ENCODE data around the gene LGI1.

DNA sequence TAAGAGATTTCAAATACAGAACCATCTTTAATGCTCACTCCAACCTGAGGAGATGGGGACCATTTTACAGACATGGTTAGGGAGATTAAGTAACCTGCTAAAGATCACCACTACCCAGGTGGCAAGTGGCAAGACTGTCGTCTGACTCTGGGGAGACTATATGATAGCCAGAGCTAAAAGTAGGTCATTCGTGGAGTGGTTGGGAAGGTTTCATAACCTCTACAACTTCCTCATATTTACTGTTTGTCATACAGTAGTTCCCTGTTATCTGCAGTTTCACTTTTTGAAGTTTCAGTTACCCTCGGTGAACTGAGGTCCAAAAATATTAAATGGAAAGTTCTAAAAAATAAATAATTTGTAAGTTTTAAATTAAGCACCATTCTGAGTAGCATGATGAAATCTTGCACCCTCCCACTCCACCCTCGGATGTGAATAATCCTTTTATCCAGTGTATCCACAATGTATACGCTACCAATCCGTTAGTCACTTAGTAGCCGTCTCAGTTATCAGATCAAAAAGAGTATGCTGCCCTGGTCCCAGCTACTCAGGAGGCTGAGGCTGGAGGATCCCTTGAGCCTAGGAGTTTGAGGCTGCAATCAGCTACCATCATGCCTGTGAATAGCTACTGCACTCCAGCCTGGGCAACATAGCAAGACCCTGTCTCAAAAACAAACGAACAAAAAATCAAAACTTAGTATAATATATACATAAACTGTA, 14.9 kb upstream of the LGI1 start:
- TF ChIP-seq, protein P1, sequence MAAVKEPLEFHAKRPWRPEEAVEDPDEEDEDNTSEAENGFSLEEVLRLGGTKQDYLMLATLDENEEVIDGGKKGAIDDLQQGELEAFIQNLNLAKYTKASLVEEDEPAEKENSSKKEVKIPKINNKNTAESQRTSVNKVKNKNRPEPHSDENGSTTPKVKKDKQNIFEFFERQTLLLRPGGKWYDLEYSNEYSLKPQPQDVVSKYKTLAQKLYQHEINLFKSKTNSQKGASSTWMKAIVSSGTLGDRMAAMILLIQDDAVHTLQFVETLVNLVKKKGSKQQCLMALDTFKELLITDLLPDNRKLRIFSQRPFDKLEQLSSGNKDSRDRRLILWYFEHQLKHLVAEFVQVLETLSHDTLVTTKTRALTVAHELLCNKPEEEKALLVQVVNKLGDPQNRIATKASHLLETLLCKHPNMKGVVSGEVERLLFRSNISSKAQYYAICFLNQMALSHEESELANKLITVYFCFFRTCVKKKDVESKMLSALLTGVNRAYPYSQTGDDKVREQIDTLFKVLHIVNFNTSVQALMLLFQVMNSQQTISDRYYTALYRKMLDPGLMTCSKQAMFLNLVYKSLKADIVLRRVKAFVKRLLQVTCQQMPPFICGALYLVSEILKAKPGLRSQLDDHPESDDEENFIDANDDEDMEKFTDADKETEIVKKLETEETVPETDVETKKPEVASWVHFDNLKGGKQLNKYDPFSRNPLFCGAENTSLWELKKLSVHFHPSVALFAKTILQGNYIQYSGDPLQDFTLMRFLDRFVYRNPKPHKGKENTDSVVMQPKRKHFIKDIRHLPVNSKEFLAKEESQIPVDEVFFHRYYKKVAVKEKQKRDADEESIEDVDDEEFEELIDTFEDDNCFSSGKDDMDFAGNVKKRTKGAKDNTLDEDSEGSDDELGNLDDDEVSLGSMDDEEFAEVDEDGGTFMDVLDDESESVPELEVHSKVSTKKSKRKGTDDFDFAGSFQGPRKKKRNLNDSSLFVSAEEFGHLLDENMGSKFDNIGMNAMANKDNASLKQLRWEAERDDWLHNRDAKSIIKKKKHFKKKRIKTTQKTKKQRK (IDR thresholded peaks at IDR 0.05; ENCODE audit: borderline replicate concordance, low read depth, low read length) = no peak
- no peak for TF ChIP-seq MTA3 (IDR thresholded peaks at IDR 0.05; ENCODE audit: borderline replicate concordance)
- TF ChIP-seq, protein P2, sequence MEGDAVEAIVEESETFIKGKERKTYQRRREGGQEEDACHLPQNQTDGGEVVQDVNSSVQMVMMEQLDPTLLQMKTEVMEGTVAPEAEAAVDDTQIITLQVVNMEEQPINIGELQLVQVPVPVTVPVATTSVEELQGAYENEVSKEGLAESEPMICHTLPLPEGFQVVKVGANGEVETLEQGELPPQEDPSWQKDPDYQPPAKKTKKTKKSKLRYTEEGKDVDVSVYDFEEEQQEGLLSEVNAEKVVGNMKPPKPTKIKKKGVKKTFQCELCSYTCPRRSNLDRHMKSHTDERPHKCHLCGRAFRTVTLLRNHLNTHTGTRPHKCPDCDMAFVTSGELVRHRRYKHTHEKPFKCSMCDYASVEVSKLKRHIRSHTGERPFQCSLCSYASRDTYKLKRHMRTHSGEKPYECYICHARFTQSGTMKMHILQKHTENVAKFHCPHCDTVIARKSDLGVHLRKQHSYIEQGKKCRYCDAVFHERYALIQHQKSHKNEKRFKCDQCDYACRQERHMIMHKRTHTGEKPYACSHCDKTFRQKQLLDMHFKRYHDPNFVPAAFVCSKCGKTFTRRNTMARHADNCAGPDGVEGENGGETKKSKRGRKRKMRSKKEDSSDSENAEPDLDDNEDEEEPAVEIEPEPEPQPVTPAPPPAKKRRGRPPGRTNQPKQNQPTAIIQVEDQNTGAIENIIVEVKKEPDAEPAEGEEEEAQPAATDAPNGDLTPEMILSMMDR (IDR thresholded peaks at IDR 0.05 in 2 of 3, conservative IDR thresholded peaks at IDR 0.05 in 1 of 3; ENCODE audit: insufficient read depth in 2 of 3, low read depth in 1 of 3, low read length in 3 of 3) = no peak
- TF ChIP-seq, protein P3, sequence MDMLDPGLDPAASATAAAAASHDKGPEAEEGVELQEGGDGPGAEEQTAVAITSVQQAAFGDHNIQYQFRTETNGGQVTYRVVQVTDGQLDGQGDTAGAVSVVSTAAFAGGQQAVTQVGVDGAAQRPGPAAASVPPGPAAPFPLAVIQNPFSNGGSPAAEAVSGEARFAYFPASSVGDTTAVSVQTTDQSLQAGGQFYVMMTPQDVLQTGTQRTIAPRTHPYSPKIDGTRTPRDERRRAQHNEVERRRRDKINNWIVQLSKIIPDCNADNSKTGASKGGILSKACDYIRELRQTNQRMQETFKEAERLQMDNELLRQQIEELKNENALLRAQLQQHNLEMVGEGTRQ (CRISPR knock-in tag; IDR thresholded peaks at IDR 0.05) = no peak

All from K562 (cell line).